D341Med (cell line): ENCODE results near the gene ZNF77.
"Not testable (repeated sequence)": the region's sequence is repeated elsewhere in the genome, so short reads cannot be mapped to it uniquely, and the experiment has no call there.

Source experiments
- DNase-seq: peaks from one replicate; pipeline ENCODE4 v3.0.0; 2012; ENCODE audit warnings: low spot score

Gene ZNF77

GRCh38 chr19:2970201-2970835 lies 25.5 kb upstream of the ZNF77 start:
- DNase-seq, result no peak

DNA sequence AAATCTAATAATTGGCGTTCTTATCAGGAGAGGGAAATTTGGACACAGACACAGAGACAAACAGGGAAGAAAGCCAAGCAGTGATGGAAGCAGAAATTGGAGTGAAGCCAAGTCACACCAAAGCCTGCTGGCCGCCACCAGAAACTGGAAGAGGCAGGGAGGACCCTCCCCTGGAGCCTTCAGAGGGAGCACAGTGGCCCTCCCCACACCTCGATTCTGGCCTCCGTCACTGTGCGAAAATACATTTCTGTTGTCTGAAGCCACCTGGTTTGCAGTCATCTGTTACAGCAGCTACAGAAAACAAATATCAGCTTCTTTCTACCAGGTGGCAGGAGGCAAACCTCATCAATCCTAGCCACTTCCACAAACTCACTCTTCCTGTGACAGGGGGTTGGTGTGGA lies 24.3 kb upstream of the ZNF77 start:
- DNase-seq, result peak; percentile 51

- no peak for DNase-seq
Observed at GRCh38 chr19:2967972-2968371, 23.2 kb upstream of the ZNF77 start.

DNA sequence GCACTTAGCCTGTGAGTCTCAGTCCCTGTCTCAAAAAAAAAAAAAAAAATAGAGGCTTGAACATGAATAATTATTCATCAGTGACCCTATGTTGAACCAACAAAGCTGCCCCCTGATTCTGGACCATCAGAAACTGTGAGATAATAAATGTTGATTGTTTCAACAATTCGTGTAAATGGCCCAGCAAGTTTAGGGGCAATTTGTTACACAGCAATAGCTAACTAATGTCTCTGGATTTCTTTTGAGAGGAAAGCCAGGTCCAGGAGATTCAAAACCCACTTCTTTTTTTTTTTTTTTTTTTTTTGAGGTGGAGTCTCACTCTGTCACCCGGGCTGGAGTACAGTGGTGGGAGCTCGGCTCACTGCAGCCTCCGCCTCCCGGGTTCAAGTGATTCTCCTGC lies 20.1 kb upstream of the ZNF77 start:
- no peak for DNase-seq

DNA sequence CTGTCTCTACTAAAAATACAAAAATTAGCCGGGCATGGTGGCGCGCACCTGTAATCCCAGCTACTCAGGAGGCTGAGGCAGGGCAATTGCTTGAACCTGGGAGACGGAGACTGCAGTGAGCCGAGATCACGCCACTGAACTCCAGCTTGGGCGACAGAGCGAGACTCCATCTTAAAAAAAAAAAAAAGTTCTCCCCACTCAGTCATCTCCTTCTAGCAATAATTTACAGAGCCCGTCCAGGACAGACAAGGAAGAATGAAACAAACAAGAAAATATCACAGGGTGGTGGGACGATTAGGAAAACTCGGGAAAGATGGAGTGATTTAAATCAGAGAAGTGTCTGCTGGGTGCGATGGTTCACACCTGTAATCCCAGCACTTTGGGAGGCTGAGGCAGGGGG lies 18.9 kb upstream of the ZNF77 start:
- DNase-seq, result not testable (repeated sequence)

- DNase-seq, result no peak
Observed at GRCh38 chr19:2963122-2963521, 18.4 kb upstream of the ZNF77 start.

DNA sequence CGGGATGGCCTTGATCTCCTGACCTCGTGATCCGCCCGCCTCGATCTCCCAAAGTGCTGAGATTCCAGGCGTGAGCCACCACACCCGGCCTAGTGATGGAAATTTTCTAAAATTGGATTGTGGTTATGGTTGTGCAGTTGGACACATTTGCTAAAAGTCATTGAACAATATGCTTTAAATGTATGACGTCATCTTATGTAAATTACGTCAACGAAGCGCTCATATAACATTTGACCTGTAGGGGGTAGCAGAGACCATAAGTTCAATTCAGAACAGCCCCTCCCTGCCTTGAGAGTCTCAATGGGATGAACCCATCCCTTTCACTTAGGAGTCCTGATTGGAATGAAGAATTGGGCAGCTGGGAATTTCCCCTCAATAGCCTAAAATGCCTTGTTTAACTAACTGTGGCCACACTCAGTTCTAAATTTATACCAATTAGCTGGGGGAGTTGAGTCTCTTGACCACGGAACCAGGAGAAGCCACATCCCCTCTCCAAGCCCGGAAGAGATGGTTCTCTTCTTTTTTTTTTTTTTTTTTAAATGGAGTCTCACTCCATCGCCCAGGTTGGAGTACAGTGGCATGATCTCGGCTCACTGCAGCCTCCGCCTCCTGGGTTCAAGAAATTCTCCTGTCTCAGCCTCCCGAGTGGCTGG lies 17.4 kb upstream of the ZNF77 start:
- peak; percentile 71 for DNase-seq

GRCh38 chr19:2960120-2960519 lies 15.3 kb upstream of the ZNF77 start:
- DNase-seq, result no peak

DNA sequence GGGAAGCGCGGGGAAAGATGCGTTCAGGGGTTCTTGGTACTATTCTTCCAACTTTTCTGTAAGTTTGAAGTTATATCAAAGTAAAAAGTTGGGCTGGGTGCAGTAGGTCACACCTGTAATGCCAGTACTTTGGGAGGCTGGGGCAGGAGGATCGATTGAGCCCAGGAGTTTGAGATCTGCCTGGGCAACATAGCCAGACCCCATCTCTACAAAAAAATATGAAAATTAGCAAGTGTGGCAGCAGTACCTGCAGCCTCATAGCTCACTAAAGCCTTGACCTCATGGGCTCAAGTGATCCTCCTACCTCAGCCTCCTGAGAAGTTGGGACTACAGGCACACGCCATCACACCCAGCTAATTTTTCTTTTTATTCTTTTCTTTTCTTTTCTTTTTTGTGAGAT lies 12.4 kb upstream of the ZNF77 start:
- no peak for DNase-seq

DNA sequence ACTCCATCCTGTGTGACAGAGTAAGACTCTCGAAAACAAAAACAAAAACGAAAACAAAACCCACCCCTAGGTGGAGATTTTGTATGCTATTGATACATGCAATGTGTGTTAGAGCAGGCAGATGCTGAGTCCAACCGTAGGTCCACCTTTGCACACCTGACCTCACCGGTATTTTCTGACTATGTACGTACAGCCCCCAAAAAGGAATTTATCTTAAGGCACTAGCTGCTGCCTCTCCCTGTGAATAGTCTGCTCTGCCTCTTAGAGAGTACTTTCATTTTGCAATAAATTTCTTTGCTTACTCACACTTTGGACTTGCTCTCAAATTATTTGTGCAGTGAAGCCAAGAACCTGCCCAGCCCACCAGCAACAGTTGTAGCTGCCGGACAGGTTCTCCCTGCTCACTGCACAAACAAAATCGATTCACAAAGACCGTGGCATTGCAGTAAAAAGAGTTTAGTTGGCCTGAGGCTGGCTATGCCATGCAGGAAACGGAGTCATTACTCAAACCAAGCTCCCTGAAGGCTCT lies 8.2 kb upstream of the ZNF77 start:
- DNase-seq, result no peak

DNA sequence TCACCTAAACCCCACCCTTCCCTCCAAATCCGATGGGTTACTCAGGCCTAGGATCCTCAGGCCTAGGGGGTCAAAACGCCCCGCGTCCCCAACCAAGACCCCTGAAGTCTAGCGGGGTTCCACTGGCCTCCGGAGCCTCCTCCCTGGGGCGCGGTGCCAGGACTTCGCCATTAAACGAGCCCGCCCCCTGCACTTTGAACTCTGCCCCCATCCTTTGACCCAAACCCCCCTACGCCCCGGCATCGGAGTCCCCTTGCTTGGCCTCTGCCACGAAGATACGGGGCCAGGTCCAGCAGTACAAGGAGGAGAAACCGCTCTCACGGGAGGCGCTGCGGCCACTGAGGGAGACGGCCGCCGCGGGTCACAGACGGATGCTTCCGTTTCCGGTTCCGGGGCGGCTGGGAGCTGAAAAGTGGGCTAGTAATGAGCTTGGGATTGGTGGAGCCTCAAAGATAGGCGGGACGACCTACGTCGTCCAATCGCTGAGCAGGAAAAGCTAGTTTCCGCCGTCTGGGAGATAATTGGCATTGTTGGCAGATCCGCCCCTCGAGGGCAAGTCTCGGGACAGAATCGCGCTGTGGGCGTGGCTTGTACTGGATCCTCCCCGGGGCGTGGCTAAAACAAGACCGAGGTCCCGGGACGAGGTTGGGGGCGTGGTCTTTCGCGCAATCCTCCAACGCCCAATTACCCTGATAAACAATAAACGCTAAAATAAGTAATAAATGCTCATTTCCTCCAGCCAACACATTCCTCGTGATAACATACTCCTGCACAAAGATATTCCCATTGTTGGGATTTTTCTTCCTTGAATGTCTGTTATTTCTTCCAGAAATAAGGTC lies 5.7 kb upstream of the ZNF77 start:
- peak; percentile 94 for DNase-seq

DNA sequence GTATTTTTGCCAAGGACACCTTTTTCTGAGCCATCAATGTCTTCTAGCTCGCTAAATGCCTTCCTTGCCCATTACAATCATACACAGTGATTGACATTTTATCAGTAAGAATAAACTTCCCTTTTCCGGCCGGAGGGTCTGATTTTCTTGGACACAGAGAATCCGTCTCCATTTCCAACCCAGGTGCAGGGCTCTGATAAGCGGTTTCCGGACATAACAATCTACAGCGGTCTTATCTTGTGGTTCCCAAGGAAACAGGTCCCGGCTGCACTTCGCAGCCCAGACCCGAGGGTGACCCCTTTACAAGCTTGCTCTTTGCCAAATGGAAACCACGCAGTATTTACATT lies 5.1 kb upstream of the ZNF77 start:
- no peak for DNase-seq

GRCh38 chr19:2945575-2946184 lies 909 bp upstream of the ZNF77 start:
- DNase-seq, result no peak

GRCh38 chr19:2944403-2944774 lies 382 bp downstream of the ZNF77 start:
- no peak for DNase-seq

DNA sequence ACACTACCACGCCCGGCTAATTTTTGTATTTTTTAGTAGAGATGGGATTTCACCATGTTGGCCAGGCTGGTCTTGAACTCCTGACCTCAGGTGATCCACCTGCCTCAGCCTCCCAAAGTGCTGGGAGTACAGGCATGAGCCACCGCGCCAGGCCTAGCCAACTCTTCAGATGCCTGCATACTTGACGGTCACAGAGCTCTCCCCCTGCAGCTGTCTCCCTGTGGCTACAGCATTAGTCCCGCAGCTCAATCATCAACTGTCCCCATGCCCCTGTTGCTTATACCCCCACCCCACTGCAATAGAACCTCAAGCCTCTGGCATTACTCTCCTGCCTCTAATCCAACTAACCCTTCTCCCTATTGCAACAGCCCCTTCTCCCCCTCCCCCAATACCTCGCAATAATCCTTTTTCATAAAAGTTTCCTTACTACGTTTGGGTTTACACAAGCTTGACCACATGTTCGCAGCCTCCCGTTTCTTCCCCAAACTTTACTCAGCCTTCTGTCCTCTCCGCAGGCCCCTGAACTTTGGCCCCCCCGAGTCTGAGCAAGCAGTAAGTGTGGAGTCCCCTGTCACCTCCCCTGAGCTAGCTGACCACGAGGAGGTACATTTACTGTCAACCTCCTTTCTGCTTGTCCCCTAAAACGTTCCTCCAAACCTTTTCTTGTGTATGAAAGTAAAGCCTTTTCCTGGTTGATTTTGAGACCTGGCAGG lies 1.7 kb downstream of the ZNF77 start:
- no peak for DNase-seq

DNA sequence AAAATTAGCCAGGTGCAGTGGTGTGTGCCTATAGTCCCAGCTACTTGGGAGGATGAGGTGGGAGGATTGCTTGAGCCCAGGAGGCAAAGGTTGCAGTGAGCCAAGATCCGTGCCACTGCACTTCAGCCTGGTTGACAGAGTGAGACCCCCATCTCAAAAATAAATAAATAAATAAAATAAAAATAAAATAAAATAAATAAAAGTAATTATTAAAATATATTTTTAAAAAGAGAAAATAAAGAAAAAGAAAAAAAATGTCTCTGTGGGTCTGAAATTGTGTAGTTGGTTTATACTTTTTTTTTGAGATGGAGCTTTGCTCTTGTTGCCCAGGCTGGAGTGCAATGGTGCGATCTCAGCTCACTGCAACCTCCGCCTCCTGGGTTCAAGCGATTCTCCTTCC lies 8.9 kb downstream of the ZNF77 start:
- DNase-seq, result not testable (repeated sequence)

- no peak for DNase-seq
Observed at GRCh38 chr19:2933490-2933910, 11.3 kb downstream of the ZNF77 start.

DNA sequence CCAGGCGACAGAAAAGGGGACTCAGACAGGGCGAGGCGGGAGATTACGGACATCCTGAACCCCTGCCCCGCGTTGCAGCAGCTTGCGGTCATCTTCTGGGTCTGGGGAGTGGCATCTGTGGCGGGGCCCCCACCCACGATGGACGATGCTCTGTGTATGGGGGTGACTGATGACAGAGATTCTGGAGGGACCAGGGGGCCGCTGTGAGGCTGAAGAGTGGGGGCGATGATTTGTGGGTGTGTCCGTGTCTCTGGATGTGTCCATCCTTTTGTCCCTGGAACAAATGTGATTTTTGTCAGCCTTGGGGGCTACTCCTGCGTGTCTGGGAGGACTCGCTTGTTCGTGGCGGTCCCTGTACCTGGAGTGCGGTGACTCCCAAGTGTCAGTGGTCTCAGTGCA lies 17.7 kb downstream of the ZNF77 start:
- no peak for DNase-seq

DNA sequence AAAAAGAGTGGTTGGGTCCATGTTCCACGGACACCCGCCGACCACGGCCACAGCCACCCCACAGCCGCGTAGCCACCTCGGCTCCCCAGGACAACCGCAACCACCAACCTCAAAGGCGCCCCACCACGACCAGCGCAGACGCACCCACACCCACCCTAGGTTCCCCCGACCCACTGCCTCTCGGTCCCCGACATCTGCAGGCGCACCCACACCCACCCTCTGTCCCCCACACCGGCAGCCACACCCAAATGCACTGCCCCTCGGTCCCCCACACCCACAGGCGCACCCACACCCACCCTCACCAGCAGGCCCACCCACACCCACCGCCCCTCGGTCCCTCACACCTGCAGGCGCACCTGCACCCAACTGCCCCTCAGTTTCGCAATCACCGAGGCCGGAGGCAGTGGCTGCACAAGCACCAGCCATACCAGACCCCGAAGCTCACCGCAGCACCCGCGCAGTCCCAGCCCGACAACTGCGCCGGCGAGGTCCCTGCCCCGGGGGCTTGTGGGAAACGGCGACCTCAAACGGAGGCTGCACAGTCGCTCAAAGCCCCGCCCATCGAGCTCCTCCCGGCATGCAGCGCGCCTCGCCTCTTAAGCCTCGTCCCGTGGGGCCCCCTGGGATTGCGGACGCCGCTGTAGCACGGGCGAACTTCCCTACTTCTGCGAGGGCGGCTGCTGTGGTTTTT lies 18.3 kb downstream of the ZNF77 start:
- no peak for DNase-seq

DNA sequence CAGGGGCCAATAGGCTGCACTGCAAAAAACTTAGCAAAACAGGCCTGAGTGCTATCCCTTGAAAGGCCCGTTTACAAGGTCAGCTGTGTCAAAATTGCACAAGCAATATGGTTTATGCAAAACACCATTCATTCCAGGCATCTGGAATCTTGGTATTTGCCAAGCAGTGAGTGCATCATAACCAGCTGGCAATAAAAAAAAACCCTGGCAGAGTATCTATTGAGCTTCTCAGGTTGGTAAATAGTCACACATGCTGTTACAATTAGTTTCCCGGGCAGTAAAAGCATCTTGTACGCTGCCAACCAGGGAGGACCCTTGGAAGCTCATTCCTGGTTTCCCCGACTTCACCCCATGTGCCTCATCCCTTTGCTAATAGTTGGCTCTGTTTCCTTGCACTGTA lies 21.3 kb downstream of the ZNF77 start:
- DNase-seq, result no peak

GRCh38 chr19:2922987-2923386 lies 21.8 kb downstream of the ZNF77 start:
- no peak for DNase-seq
